ENCODE results near the gene DUSP9.

GRCh38 chrX:153670748-153671588 lies 24.0 kb downstream of the DUSP9 start:
- TF ChIP-seq CTCF (IDR thresholded peaks at IDR 0.05) (no peak), POLR2A (IDR thresholded peaks at IDR 0.05) (no peak)

Measured in heart left ventricle (tissue), 13 donors.